C4-2B (cell line): Measurements from ENCODE around the gene IAPP.
"Not testable (repeated sequence)": the region's sequence is repeated elsewhere in the genome, so short reads cannot be mapped to it uniquely, and the experiment has no call there.

Experiments used
- CTCF ChIP-seq: fragments of 450-650 bp; conservative IDR thresholded peaks from 2 replicates; pipeline ENCODE4 v1.5.1; 2017; ENCODE audit warnings: mild to moderate bottlenecking
- ZFX ChIP-seq: fragments of 450-650 bp; IDR thresholded peaks from 2 replicates; pipeline ENCODE4 v1.6.1; 2017

GRCh38 chr12:21419009-21419699 lies 46.5 kb downstream of the IAPP start:
- TF ChIP-seq CTCF, ZFX: not testable (repeated sequence)
